RWPE2 (cell line): ENCODE measurements around the gene BEST2.

ENCODE experiments used
- ATAC-seq: fragments of 200-7000 bp; cut with Tn5 transposase; 3 replicates; pipeline ENCODE4 v1.9.1; 2021; ENCODE audit warnings: low read depth
- DNase-seq: peaks from one replicate; pipeline ENCODE4 v3.0.0-alpha.2; 2020; ENCODE audit warnings: low spot score
- H3K27ac ChIP-seq: fragments of 450-650 bp; 2 replicates; pipeline ENCODE4 v1.5.1; 2017; ENCODE audit warnings: mild to moderate bottlenecking; ENCODE audit not compliant: poor library complexity, severe bottlenecking
- H3K27me3 ChIP-seq: fragments of 250-450 bp; sonication (Bioruptor Pico); 2 replicates; pipeline ENCODE4 v1.5.1; 2021; ENCODE audit warnings: mild to moderate bottlenecking, moderate library complexity; ENCODE audit not compliant: insufficient read depth, poor library complexity, severe bottlenecking
- H3K36me3 ChIP-seq: fragments of 250-450 bp; sonication (Bioruptor Pico); 2 replicates; pipeline ENCODE4 v1.5.1; 2020; ENCODE audit warnings: low read depth, mild to moderate bottlenecking, moderate library complexity
- H3K4me1 ChIP-seq: fragments of 250-450 bp; sonication (Bioruptor Pico); 2 replicates; pipeline ENCODE4 v1.5.1; 2021; ENCODE audit warnings: mild to moderate bottlenecking, moderate library complexity; ENCODE audit not compliant: insufficient read depth, poor library complexity, severe bottlenecking
- H3K4me3 ChIP-seq: fragments of 250-450 bp; sonication (Bioruptor Pico); 2 replicates; pipeline ENCODE4 v1.5.1; 2021; ENCODE audit warnings: mild to moderate bottlenecking, moderate library complexity; ENCODE audit not compliant: severe bottlenecking
- H3K9me3 ChIP-seq: fragments of 250-450 bp; sonication (Bioruptor Pico); 2 replicates; pipeline ENCODE4 v1.5.1; 2021; ENCODE audit warnings: mild to moderate bottlenecking, moderate library complexity; ENCODE audit not compliant: severe bottlenecking
- TF ChIP-seq, protein P1 (sequence below): fragments of 450-650 bp; IDR thresholded peaks from one replicate; pipeline ENCODE4 v1.5.1; 2017; ENCODE audit warnings: mild to moderate bottlenecking, moderate library complexity; ENCODE audit not compliant: poor library complexity, severe bottlenecking

Gene BEST2

DNA sequence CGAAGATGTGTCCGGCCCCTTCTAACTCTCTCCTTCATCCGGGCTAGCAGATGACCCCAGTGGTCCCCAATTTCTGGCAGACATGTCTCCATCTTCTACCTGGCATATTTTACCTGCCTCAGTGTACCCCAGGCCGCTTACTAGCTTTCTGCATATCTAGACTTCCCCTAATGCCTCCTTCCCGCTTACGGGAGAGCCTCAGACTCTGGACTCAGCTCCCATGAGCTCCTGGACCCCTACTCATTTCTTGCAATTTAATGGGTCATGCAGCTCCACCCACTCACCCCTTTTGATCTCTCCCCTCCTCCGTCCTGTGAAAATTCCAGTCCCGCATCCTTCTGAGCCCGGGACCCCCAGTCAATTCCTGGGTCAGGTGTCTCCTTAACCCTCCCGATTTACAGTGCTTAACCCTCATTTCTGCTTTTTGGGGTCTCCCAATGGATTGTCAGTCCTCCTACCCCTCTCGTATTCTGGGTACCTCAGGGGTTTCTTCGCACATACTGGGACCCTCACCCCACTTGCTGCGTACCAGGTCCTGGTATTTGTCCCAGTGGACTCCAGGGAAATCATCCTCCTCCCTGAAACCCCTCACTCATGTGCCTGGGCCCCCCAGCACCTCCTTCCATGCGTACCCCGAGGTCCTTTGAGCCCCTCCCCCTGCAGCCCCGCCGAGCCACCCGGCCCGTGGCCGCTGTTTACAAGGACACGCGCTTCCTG, 39.2 kb downstream of the BEST2 start:
- H3K9me3 ChIP-seq: no peaks in the 10 kb centered on the region
- H3K4me3 ChIP-seq: peak overlapping the region; percentile 81
- TF ChIP-seq, protein P1, sequence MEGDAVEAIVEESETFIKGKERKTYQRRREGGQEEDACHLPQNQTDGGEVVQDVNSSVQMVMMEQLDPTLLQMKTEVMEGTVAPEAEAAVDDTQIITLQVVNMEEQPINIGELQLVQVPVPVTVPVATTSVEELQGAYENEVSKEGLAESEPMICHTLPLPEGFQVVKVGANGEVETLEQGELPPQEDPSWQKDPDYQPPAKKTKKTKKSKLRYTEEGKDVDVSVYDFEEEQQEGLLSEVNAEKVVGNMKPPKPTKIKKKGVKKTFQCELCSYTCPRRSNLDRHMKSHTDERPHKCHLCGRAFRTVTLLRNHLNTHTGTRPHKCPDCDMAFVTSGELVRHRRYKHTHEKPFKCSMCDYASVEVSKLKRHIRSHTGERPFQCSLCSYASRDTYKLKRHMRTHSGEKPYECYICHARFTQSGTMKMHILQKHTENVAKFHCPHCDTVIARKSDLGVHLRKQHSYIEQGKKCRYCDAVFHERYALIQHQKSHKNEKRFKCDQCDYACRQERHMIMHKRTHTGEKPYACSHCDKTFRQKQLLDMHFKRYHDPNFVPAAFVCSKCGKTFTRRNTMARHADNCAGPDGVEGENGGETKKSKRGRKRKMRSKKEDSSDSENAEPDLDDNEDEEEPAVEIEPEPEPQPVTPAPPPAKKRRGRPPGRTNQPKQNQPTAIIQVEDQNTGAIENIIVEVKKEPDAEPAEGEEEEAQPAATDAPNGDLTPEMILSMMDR: no peak
- ATAC-seq (no peak), DNase-seq (no peak)
- no peaks in the 10 kb centered on the region for H3K27me3 ChIP-seq
- H3K4me1 ChIP-seq: peaks cover 38% of the 10 kb centered on the region
- peak overlapping the region; percentile 99 for H3K27ac ChIP-seq
- H3K36me3 ChIP-seq: peaks cover 16% of the 10 kb centered on the region

DNA sequence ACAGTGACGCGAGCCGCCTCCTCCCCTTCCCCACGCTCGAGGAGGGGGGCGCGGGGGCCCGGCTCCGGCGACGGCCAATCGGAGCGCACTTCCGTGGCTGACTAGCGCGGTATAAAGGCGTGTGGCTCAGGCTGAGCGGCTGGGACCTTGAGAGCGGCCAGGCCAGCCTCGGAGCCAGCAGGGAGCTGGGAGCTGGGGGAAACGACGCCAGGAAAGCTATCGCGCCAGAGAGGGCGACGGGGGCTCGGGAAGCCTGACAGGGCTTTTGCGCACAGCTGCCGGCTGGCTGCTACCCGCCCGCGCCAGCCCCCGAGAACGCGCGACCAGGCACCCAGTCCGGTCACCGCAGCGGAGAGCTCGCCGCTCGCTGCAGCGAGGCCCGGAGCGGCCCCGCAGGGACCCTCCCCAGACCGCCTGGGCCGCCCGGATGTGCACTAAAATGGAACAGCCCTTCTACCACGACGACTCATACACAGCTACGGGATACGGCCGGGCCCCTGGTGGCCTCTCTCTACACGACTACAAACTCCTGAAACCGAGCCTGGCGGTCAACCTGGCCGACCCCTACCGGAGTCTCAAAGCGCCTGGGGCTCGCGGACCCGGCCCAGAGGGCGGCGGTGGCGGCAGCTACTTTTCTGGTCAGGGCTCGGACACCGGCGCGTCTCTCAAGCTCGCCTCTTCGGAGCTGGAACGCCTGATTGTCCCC, 39.9 kb downstream of the BEST2 start, which contains the start of gene JUNB:
Gene JUNB (plus strand): TSS at position 142 of the 706 bp plus-strand sequence. CDS start 286 bp downstream, at position 428.
- H3K27ac ChIP-seq: peak within 1 kb of the TSS; percentile 99
- H3K4me3 ChIP-seq: peak within 1 kb of the TSS; percentile 81
- H3K27me3 ChIP-seq: no peaks in the 10 kb centered on the region
- peaks cover 16% of the 10 kb centered on the region for H3K36me3 ChIP-seq
- no peaks in the 10 kb centered on the region for H3K9me3 ChIP-seq
- peak; percentile 40 for ATAC-seq
- TF ChIP-seq, protein P1: no peak
- DNase-seq: peak; percentile 94
- peaks cover 37% of the 10 kb centered on the region for H3K4me1 ChIP-seq

DNA sequence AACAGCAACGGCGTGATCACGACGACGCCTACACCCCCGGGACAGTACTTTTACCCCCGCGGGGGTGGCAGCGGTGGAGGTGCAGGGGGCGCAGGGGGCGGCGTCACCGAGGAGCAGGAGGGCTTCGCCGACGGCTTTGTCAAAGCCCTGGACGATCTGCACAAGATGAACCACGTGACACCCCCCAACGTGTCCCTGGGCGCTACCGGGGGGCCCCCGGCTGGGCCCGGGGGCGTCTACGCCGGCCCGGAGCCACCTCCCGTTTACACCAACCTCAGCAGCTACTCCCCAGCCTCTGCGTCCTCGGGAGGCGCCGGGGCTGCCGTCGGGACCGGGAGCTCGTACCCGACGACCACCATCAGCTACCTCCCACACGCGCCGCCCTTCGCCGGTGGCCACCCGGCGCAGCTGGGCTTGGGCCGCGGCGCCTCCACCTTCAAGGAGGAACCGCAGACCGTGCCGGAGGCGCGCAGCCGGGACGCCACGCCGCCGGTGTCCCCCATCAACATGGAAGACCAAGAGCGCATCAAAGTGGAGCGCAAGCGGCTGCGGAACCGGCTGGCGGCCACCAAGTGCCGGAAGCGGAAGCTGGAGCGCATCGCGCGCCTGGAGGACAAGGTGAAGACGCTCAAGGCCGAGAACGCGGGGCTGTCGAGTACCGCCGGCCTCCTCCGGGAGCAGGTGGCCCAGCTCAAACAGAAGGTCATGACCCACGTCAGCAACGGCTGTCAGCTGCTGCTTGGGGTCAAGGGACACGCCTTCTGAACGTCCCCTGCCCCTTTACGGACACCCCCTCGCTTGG, 40.7 kb downstream of the BEST2 start:
- Histone ChIP-seq H3K4me1 (peaks cover 31% of the 10 kb centered on the region), H3K27ac (peak overlapping the region; percentile 99), H3K9me3 (no peaks in the 10 kb centered on the region), H3K27me3 (no peaks in the 10 kb centered on the region), H3K36me3 (peaks cover 16% of the 10 kb centered on the region), H3K4me3 (peak overlapping the region; percentile 81)
- TF ChIP-seq, protein P1: no peak
- no peak for DNase-seq
- ATAC-seq: no peak

DNA sequence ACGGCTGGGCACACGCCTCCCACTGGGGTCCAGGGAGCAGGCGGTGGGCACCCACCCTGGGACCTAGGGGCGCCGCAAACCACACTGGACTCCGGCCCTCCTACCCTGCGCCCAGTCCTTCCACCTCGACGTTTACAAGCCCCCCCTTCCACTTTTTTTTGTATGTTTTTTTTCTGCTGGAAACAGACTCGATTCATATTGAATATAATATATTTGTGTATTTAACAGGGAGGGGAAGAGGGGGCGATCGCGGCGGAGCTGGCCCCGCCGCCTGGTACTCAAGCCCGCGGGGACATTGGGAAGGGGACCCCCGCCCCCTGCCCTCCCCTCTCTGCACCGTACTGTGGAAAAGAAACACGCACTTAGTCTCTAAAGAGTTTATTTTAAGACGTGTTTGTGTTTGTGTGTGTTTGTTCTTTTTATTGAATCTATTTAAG, 41.3 kb downstream of the BEST2 start:
- no peaks in the 10 kb centered on the region for H3K9me3 ChIP-seq
- ATAC-seq (no peak), DNase-seq (no peak)
- peak overlapping the region; percentile 99 for H3K27ac ChIP-seq
- peaks cover 16% of the 10 kb centered on the region for H3K36me3 ChIP-seq
- peaks cover 31% of the 10 kb centered on the region for H3K4me1 ChIP-seq
- TF ChIP-seq, protein P1: no peak
- no peaks in the 10 kb centered on the region for H3K27me3 ChIP-seq
- peak overlapping the region; percentile 81 for H3K4me3 ChIP-seq
